RWPE2 (cell line): ENCODE data around the gene SH2B3.
"Not testable (repeated sequence)": the region's sequence is repeated elsewhere in the genome, so short reads cannot be mapped to it uniquely, and the experiment has no call there.

ENCODE experiments used
- ATAC-seq: fragments of 200-7000 bp; cut with Tn5 transposase; 3 replicates; pipeline ENCODE4 v1.9.1; 2021; ENCODE audit warnings: low read depth
- DNase-seq: peaks from one replicate; pipeline ENCODE4 v3.0.0-alpha.2; 2020; ENCODE audit warnings: low spot score
- H3K27ac ChIP-seq: fragments of 450-650 bp; 2 replicates; pipeline ENCODE4 v1.5.1; 2017; ENCODE audit warnings: mild to moderate bottlenecking; ENCODE audit not compliant: poor library complexity, severe bottlenecking
- H3K27me3 ChIP-seq: fragments of 250-450 bp; sonication (Bioruptor Pico); 2 replicates; pipeline ENCODE4 v1.5.1; 2021; ENCODE audit warnings: mild to moderate bottlenecking, moderate library complexity; ENCODE audit not compliant: insufficient read depth, poor library complexity, severe bottlenecking
- H3K36me3 ChIP-seq: fragments of 250-450 bp; sonication (Bioruptor Pico); 2 replicates; pipeline ENCODE4 v1.5.1; 2020; ENCODE audit warnings: low read depth, mild to moderate bottlenecking, moderate library complexity
- H3K4me1 ChIP-seq: fragments of 250-450 bp; sonication (Bioruptor Pico); 2 replicates; pipeline ENCODE4 v1.5.1; 2021; ENCODE audit warnings: mild to moderate bottlenecking, moderate library complexity; ENCODE audit not compliant: insufficient read depth, poor library complexity, severe bottlenecking
- H3K4me3 ChIP-seq: fragments of 250-450 bp; sonication (Bioruptor Pico); 2 replicates; pipeline ENCODE4 v1.5.1; 2021; ENCODE audit warnings: mild to moderate bottlenecking, moderate library complexity; ENCODE audit not compliant: severe bottlenecking
- H3K9me3 ChIP-seq: fragments of 250-450 bp; sonication (Bioruptor Pico); 2 replicates; pipeline ENCODE4 v1.5.1; 2021; ENCODE audit warnings: mild to moderate bottlenecking, moderate library complexity; ENCODE audit not compliant: severe bottlenecking
- CTCF ChIP-seq: fragments of 450-650 bp; IDR thresholded peaks from one replicate; pipeline ENCODE4 v1.5.1; 2017; ENCODE audit warnings: mild to moderate bottlenecking, moderate library complexity; ENCODE audit not compliant: poor library complexity, severe bottlenecking

Gene SH2B3

GRCh38 chr12:111394480-111394879 is 11.2 kb upstream of the SH2B3 start:
- Histone ChIP-seq H3K27me3 (no peaks in the 10 kb centered on the region), H3K4me1 (peaks cover 7% of the 10 kb centered on the region), H3K27ac (no peak overlapping the region), H3K4me3 (no peak overlapping the region), H3K9me3 (no peaks in the 10 kb centered on the region), H3K36me3 (no peaks in the 10 kb centered on the region)
- no peak for ATAC-seq
- TF ChIP-seq CTCF, result no peak
- DNase-seq, result no peak

GRCh38 chr12:111395336-111396187 is 10.2 kb upstream of the SH2B3 start:
- Histone ChIP-seq H3K36me3 (no peaks in the 10 kb centered on the region), H3K4me1 (peaks cover 7% of the 10 kb centered on the region), H3K27ac (peak overlapping the region; percentile 72), H3K27me3 (no peaks in the 10 kb centered on the region), H3K4me3 (no peak overlapping the region), H3K9me3 (no peaks in the 10 kb centered on the region)
- DNase-seq (no peak), ATAC-seq (no peak)
- no peak for TF ChIP-seq CTCF

GRCh38 chr12:111396271-111396670 is 9.5 kb upstream of the SH2B3 start:
- not testable (repeated sequence) for DNase-seq, H3K4me3 ChIP-seq, H3K36me3 ChIP-seq, H3K27me3 ChIP-seq, H3K9me3 ChIP-seq, ATAC-seq, H3K4me1 ChIP-seq
- peak overlapping the region; percentile 72 for H3K27ac ChIP-seq

GRCh38 chr12:111396726-111397445 is 8.8 kb upstream of the SH2B3 start:
- Histone ChIP-seq H3K4me1 (peaks cover 7% of the 10 kb centered on the region), H3K9me3 (no peaks in the 10 kb centered on the region), H3K27me3 (no peaks in the 10 kb centered on the region), H3K27ac (peak overlapping the region; percentile 72), H3K4me3 (no peak overlapping the region), H3K36me3 (no peaks in the 10 kb centered on the region)
- DNase-seq, result peak; percentile 82
- ATAC-seq, result peak; percentile 79
- peak; percentile 99 for TF ChIP-seq CTCF

GRCh38 chr12:111398530-111398929 is 7.2 kb upstream of the SH2B3 start:
- Histone ChIP-seq H3K4me1 (peaks cover 13% of the 10 kb centered on the region), H3K27ac (peak overlapping the region; percentile 72)

GRCh38 chr12:111399741-111400404 is 5.8 kb upstream of the SH2B3 start:
- DNase-seq, H3K9me3 ChIP-seq, H3K4me3 ChIP-seq, ATAC-seq, H3K27me3 ChIP-seq, H3K36me3 ChIP-seq: not testable (repeated sequence)
- Histone ChIP-seq H3K4me1 (peaks cover 15% of the 10 kb centered on the region), H3K27ac (peak overlapping the region; percentile 72)

More at GRCh38 chr12:111398530-111398929, 7.2 kb upstream of the SH2B3 start:
- no peaks in the 10 kb centered on the region for H3K27me3 ChIP-seq
- DNase-seq (no peak), ATAC-seq (no peak)
- no peaks in the 10 kb centered on the region for H3K9me3 ChIP-seq
- H3K4me3 ChIP-seq, result no peak overlapping the region
- H3K36me3 ChIP-seq, result no peaks in the 10 kb centered on the region
- no peak for TF ChIP-seq CTCF
